B cell (primary cell): ENCODE measurements around the gene POLD1. TPM values are rescaled to one million over a fixed set of nuclear protein-coding genes. Genes with fewer than 3 reads are reported as not detected.

Source experiments
- ATAC-seq: fragments of 200-7000 bp; cut with Tn5 transposase; one replicate; pipeline ENCODE4 v1.10.0; 2021; ENCODE audit warnings: low read depth, mild to moderate bottlenecking, moderate number of reproducible peaks, moderate library complexity
- CTCF ChIA-PET: fragments of 350-600 bp; sonication (Branson Sonifier 250); formaldehyde crosslinking; loops from one replicate; lab custom pipeline; 2021; ENCODE audit warnings: antibody characterized with exemption, inconsistent platforms; lab: Charles Lee
- POLR2A ChIA-PET: fragments of 350-600 bp; sonication (Branson Sonifier 250); formaldehyde crosslinking; loops from one replicate; lab custom pipeline; 2021; ENCODE audit warnings: antibody characterized with exemption; lab: Charles Lee
- DNase-seq: peaks from one replicate; pipeline ENCODE4 v3.0.0; 2013
- H2AFZ ChIP-seq: 2 replicates; pipeline ENCODE4 v1.6.1; 2012; ENCODE audit warnings: mild to moderate bottlenecking, low read depth, low read length; ENCODE audit not compliant: insufficient read depth, poor library complexity, severe bottlenecking
- H3K27ac ChIP-seq, 2 donors: 1 replicate in 1 of 2; 2 replicates in 1 of 2; pipeline ENCODE4 v1.5.1; 2012 to 2013; ENCODE audit warnings: low read length in 2 of 2, mild to moderate bottlenecking in 2 of 2, moderate library complexity in 1 of 2
- H3K27me3 ChIP-seq, 4 experiments: fragments of 200-600 bp in 1 of 4; sonication (generic) in 1 of 4; replicated peaks in 1 of 4; 1 replicate in 2 of 4; 2 replicates in 2 of 4; pipeline versions ENCODE4 v1.6.1 to v1.7.0; 2013 to 2016; ENCODE audit warnings: low read length in 3 of 4, mild to moderate bottlenecking in 2 of 4, mixed read lengths in 1 of 4, moderate library complexity in 1 of 4; ENCODE audit not compliant: insufficient read depth in 4 of 4, control insufficient read depth in 3 of 4; ENCODE audit errors: control extremely low read depth in 1 of 4
- H3K36me3 ChIP-seq, 2 experiments: replicated peaks in 1 of 2; 1 replicate in 1 of 2; 2 replicates in 1 of 2; pipeline versions ENCODE4 v1.6.1 to v1.7.1; 2013; ENCODE audit warnings: low read length in 1 of 2; ENCODE audit not compliant: insufficient read depth in 2 of 2, control insufficient read depth in 1 of 2; ENCODE audit errors: control extremely low read depth in 1 of 2, extremely low read depth in 1 of 2
- H3K4me1 ChIP-seq, 2 donors: fragments of 200-600 bp in 1 of 2; sonication (generic) in 1 of 2; 1 replicate in 1 of 2; 2 replicates in 1 of 2; pipeline versions ENCODE4 v1.5.1 to v1.6.1; 2013 to 2017; ENCODE audit warnings: low read length in 2 of 2; ENCODE audit not compliant: control insufficient read depth in 2 of 2, insufficient read depth in 2 of 2
- H3K4me2 ChIP-seq: replicated peaks from 2 replicates; pipeline ENCODE3; 2012; ENCODE audit warnings: mild to moderate bottlenecking, low read depth, low read length; ENCODE audit not compliant: poor library complexity, severe bottlenecking
- H3K4me3 ChIP-seq, 5 experiments: fragments of 200-600 bp in 1 of 5; sonication (generic) in 1 of 5; 1 replicate in 3 of 5; 2 replicates in 2 of 5; pipeline versions ENCODE4 v1.5.1 to v1.7.0; 2011 to 2016; ENCODE audit warnings: low read length in 4 of 5, mild to moderate bottlenecking in 4 of 5, low read depth in 2 of 5, control low read depth in 1 of 5, moderate library complexity in 1 of 5; ENCODE audit not compliant: insufficient read depth in 1 of 5; ENCODE audit errors: control extremely low read depth in 1 of 5, extremely low read depth in 1 of 5
- H3K79me2 ChIP-seq: fragments of 200-600 bp; sonication (generic); one replicate; pipeline ENCODE4 v1.6.0; 2016; ENCODE audit warnings: low read length; ENCODE audit not compliant: control insufficient read depth, insufficient read depth
- H3K9ac ChIP-seq: fragments of 200-600 bp; sonication (generic); 2 replicates; pipeline ENCODE4 v1.6.1; 2017; ENCODE audit warnings: mild to moderate bottlenecking, low read length, moderate library complexity
- H3K9me3 ChIP-seq, 3 donors: one replicate each; pipeline versions ENCODE4 v1.6.1 to v1.7.1; 2013; ENCODE audit warnings: low read length in 2 of 3; ENCODE audit not compliant: control insufficient read depth in 2 of 3, insufficient read depth in 1 of 3; ENCODE audit errors: control extremely low read depth in 1 of 3
- H4K20me1 ChIP-seq: 2 replicates; pipeline ENCODE4 v1.6.0; 2012; ENCODE audit warnings: mild to moderate bottlenecking, low read length; ENCODE audit not compliant: insufficient read depth, control insufficient read depth, poor library complexity, severe bottlenecking
- H3K27ac Mint-ChIP-seq: one replicate; pipeline ENCODE4 v1.8.0; 2021; ENCODE audit warnings: mixed read lengths
- H3K27me3 Mint-ChIP-seq: one replicate; pipeline ENCODE4 v1.8.0; 2021; ENCODE audit warnings: mixed read lengths
- H3K4me1 Mint-ChIP-seq: one replicate; pipeline ENCODE4 v1.8.0; 2021; ENCODE audit warnings: mixed read lengths
- H3K4me3 Mint-ChIP-seq: one replicate; pipeline ENCODE4 v1.8.0; 2021; ENCODE audit warnings: mixed read lengths
- H3K9me3 Mint-ChIP-seq: one replicate; pipeline ENCODE4 v1.8.0; 2022; ENCODE audit warnings: mixed read lengths; ENCODE audit not compliant: insufficient read depth
- EZH2 ChIP-seq: IDR thresholded peaks from 2 replicates; pipeline ENCODE4 v1.6.1; 2012; ENCODE audit warnings: borderline replicate concordance, low read depth, mild to moderate bottlenecking, moderate library complexity, low read length; ENCODE audit not compliant: insufficient read depth, poor library complexity, severe bottlenecking
- WGBS: methylation state at CpG from one replicate; pipeline ENCODE4 v1.1.5; 2013; ENCODE audit warnings: missing lambda C conversion rate; ENCODE audit not compliant: insufficient coverage; 5-methylcytosine and 5-hydroxymethylcytosine counted together
- intact Hi-C: fragments of 100-400 bp; cut with micrococcal nuclease; formaldehyde crosslinking; loops from one replicate; pipeline ENCODE4 v1.10.0; 2022
- polyA plus RNA-seq: library from polyadenylated mRNA; depleted of rRNA; stranded (reverse); fragments of >200 nt; gene quantifications from 2 replicates; pipeline ENCODE4 v1.2.3, GENCODE V29; 2012
- total RNA-seq, 2 donors: library from RNA; stranded (reverse); fragments of 120-200 nt in 1 of 2; gene quantifications; 1 replicate in 1 of 2; 2 replicates in 1 of 2; pipeline versions ENCODE4 v1.2.3 to v1.2.4, GENCODE V29; 2013 to 2022
- TF ChIP-seq, protein P1 (sequence below): fragments of 200-600 bp; IDR thresholded peaks from one replicate; pipeline ENCODE4 v1.8.0; 2022; ENCODE audit warnings: antibody characterized with exemption, mild to moderate bottlenecking

Gene POLD1
- total and polyA plus RNA-seq, 2 donors (not counting 1 experiment from before 2014, with no cell fraction given), result 43.6 to 65.2 TPM

DNA sequence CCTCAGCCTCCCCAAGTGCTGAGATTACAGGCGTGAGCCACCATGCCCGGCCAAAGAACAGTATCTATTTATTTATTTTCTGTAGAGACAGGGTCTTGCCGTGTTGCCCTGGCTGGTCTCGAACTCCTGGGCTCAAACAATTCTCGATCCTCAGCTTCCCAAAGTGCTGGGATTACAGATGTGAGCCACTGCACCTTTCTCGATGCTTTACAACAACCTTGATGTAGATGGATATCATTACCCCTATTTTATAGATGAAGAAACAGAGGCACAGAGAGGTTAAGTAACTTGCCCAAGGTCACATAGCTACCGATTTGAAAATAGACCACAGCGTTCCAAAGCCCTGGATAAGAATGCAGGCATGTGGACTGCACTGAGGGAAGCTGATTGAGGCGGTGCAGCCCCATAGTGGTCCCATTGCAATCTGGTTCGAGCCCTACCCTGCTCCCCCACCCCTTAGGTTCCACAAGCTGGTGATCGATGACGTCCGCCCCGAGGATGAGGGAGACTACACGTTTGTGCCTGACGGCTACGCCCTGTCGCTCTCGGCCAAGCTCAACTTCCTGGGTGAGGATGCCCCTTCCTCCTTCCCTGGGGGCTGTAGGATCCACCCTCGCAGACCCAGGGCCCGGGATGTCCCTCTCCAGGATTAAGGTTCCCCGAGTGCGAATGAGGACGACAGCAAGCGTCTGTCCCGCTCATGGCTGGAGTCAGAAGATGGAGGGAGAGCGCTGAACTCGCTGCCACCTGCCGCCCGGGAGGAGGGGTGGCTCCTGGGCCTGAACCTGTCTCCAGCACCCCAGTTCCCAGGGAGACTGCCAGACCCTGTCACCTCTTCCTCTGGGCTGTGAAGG is 66.4 kb downstream of the POLD1 start:
- H3K36me3 ChIP-seq, result no peaks in the 10 kb centered on the region
- TF ChIP-seq, protein P1, sequence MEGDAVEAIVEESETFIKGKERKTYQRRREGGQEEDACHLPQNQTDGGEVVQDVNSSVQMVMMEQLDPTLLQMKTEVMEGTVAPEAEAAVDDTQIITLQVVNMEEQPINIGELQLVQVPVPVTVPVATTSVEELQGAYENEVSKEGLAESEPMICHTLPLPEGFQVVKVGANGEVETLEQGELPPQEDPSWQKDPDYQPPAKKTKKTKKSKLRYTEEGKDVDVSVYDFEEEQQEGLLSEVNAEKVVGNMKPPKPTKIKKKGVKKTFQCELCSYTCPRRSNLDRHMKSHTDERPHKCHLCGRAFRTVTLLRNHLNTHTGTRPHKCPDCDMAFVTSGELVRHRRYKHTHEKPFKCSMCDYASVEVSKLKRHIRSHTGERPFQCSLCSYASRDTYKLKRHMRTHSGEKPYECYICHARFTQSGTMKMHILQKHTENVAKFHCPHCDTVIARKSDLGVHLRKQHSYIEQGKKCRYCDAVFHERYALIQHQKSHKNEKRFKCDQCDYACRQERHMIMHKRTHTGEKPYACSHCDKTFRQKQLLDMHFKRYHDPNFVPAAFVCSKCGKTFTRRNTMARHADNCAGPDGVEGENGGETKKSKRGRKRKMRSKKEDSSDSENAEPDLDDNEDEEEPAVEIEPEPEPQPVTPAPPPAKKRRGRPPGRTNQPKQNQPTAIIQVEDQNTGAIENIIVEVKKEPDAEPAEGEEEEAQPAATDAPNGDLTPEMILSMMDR, result no peak
- TF ChIP-seq EZH2, result no peak
- H3K9ac ChIP-seq, result no peak overlapping the region
- 79% methylated on average over 24 of the region's 30 CpGs for WGBS
- peaks cover 2% of the 10 kb centered on the region for H3K9me3 Mint-ChIP-seq
- peak overlapping the region; percentile 63 for H3K4me3 Mint-ChIP-seq
- peaks cover 8% of the 10 kb centered on the region for H3K4me1 Mint-ChIP-seq
- no peak overlapping the region for H2AFZ ChIP-seq
- H3K4me3 ChIP-seq, result no peak overlapping the region
- H3K4me2 ChIP-seq, result no peak overlapping the region
- H4K20me1 ChIP-seq, result no peaks in the 10 kb centered on the region
- H3K9me3 ChIP-seq, result peaks cover 0 to 7% (median 0%) of the 10 kb centered on the region in 3 donors
- H3K27ac ChIP-seq, result no peak overlapping the region
- DNase-seq, result no peak
- POLR2A ChIA-PET, result interaction anchor here (1.4 kb wide), 1 partner anchor 20 kb away, joined by 7 read pairs; no protein-coding TSS in a partner anchor
- H3K27me3 ChIP-seq, result no peaks in the 10 kb centered on the region
- no peak for ATAC-seq
- H3K27ac Mint-ChIP-seq, result peak overlapping the region; percentile 6
- no peaks in the 10 kb centered on the region for H3K4me1 ChIP-seq
- H3K27me3 Mint-ChIP-seq, result no peaks in the 10 kb centered on the region
- CTCF ChIA-PET, result interaction anchor here (1.2 kb wide), 1 partner anchor 11 kb away, joined by 6 read pairs; no protein-coding TSS in a partner anchor
- intact Hi-C loops, result no loop called here
- no peaks in the 10 kb centered on the region for H3K79me2 ChIP-seq

DNA sequence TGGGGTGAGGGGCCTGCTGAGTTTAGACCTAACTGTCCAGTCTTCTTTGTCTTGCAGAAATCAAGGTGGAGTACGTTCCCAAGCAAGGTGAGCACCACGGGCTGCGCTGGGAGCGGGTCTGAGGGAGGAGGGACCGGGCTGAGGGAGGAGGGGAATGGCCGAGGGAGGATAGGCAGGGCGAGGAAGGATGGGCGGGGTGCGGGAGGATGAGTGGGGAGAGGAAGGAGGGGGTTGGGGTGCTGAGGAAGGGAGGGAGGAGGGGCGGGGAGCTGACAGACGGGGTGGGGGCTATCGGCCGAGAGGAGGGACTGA is 67.0 kb downstream of the POLD1 start:
- peaks cover 8% of the 10 kb centered on the region for H3K4me1 Mint-ChIP-seq
- peaks cover 2% of the 10 kb centered on the region for H3K9me3 Mint-ChIP-seq
- no peak overlapping the region for H3K4me2 ChIP-seq
- TF ChIP-seq, protein P1, result no peak
- no peak for TF ChIP-seq EZH2
- H4K20me1 ChIP-seq, result no peaks in the 10 kb centered on the region
- ATAC-seq (no peak), DNase-seq (no peak)
- H3K27ac Mint-ChIP-seq, result peak overlapping the region; percentile 6
- no peak overlapping the region for H3K27ac ChIP-seq
- no peaks in the 10 kb centered on the region for H3K36me3 ChIP-seq
- no peaks in the 10 kb centered on the region for H3K4me1 ChIP-seq
- 73% methylated on average over 7 of the region's 13 CpGs for WGBS
- H3K4me3 ChIP-seq, result no peak overlapping the region
- POLR2A ChIA-PET, result interaction anchor here (1.4 kb wide), 1 partner anchor 21 kb away, joined by 7 read pairs; no protein-coding TSS in a partner anchor
- peak overlapping the region; percentile 63 for H3K4me3 Mint-ChIP-seq
- no peak overlapping the region for H3K9ac ChIP-seq
- H3K79me2 ChIP-seq, result no peaks in the 10 kb centered on the region
- H3K27me3 ChIP-seq, result no peaks in the 10 kb centered on the region
- H3K9me3 ChIP-seq, result peaks cover 0 to 7% (median 0%) of the 10 kb centered on the region in 3 donors
- intact Hi-C loops, result no loop called here
- H3K27me3 Mint-ChIP-seq, result no peaks in the 10 kb centered on the region
- CTCF ChIA-PET, result interaction anchor here (1.2 kb wide), 1 partner anchor 10 kb away, joined by 6 read pairs; no protein-coding TSS in a partner anchor
- no peak overlapping the region for H2AFZ ChIP-seq
